A549 (cell line): ENCODE data around the gene HOXD12. TPM values are rescaled to one million over a fixed set of nuclear protein-coding genes. Genes with fewer than 3 reads are reported as not detected.

ENCODE experiments used
- ATAC-seq, 2 experiments: fragments of 200-7000 bp in 1 of 2; fragments of >200 bp in 1 of 2; cut with Nextera tagmentation in 1 of 2; cut with Tn5 transposase in 1 of 2; 3 replicates each; pipeline versions ENCODE4 v1.8.0 to v1.9.1; 2018 to 2020; ENCODE audit warnings: mild to moderate bottlenecking in 1 of 2, moderate library complexity in 1 of 2
- CTCF ChIA-PET: fragments of 300-600 bp; sonication (Branson Sonifier 250); formaldehyde crosslinking; extraction: SDS; loops from one replicate; lab custom pipeline; 2021; ENCODE audit warnings: antibody characterized with exemption, inconsistent platforms; lab: Yijun Ruan, JAX
- POLR2A ChIA-PET: fragments of 350-600 bp; formaldehyde crosslinking; extraction: SDS; loops from one replicate; lab custom pipeline; 2021; ENCODE audit warnings: antibody characterized with exemption, inconsistent platforms; lab: Yijun Ruan, JAX
- DNase-seq, 2 experiments: peaks; one replicate each; pipeline versions ENCODE4 v3.0.0 to v3.0.0-alpha.2; 2011 to 2016; ENCODE audit warnings: low read depth in 1 of 2, low spot score in 1 of 2
- FAIRE-seq: peaks from 2 replicates; lab custom pipeline; 2011; peaks lifted over from hg19 to GRCh38; lab: Jason Lieb, UNC
- H3K27ac ChIP-seq, 2 experiments: fragments of >200 bp; sonication (Bioruptor Twin); formaldehyde crosslinking; 3 replicates each; pipeline ENCODE4 v1.5.1; 2016 to 2017
- H3K4me1 ChIP-seq: fragments of >200 bp; sonication (Bioruptor Twin); formaldehyde crosslinking; 3 replicates; pipeline ENCODE4 v1.6.1; 2016
- H3K4me2 ChIP-seq: fragments of >200 bp; sonication (Bioruptor Twin); formaldehyde crosslinking; 3 replicates; pipeline ENCODE4 v1.6.1; 2016
- H3K4me3 ChIP-seq: fragments of >200 bp; sonication (Bioruptor Twin); formaldehyde crosslinking; 3 replicates; pipeline ENCODE4 v1.5.1; 2016
- H3K9me3 ChIP-seq: fragments of >200 bp; sonication (Bioruptor Twin); formaldehyde crosslinking; 3 replicates; pipeline ENCODE4 v1.6.1; 2016
- BHLHE40 ChIP-seq: IDR thresholded peaks from 2 replicates; pipeline ENCODE4 v1.6.1; 2012; ENCODE audit warnings: low read depth, low read length, inconsistent platforms
- CHD2 ChIP-seq: fragments of 150-350 bp; IDR thresholded peaks from 2 replicates; pipeline ENCODE4 v1.6.1; 2014; ENCODE audit warnings: low read length; ENCODE audit not compliant: partially characterized antibody
- ESRRA ChIP-seq: fragments of 150-350 bp; IDR thresholded peaks from 2 replicates; pipeline ENCODE4 v1.6.1; 2014; ENCODE audit warnings: mild to moderate bottlenecking, low read length, borderline replicate concordance
- FOXS1 ChIP-seq: fragments of 250-450 bp; sonication (Bioruptor Pico); IDR thresholded peaks from 2 replicates; pipeline ENCODE4 v1.5.0; 2020; ENCODE audit warnings: mild to moderate bottlenecking, moderate library complexity
- HDAC2 ChIP-seq: fragments of 200-600 bp; sonication (generic); IDR thresholded peaks from 2 replicates; pipeline ENCODE4 v1.6.1; 2016
- HEYL ChIP-seq: fragments of 250-450 bp; sonication (Bioruptor Pico); IDR thresholded peaks from 2 replicates; pipeline ENCODE4 v1.8.0; 2021; ENCODE audit warnings: mild to moderate bottlenecking, moderate library complexity
- HOXB13 ChIP-seq: fragments of 250-450 bp; sonication (Bioruptor Pico); IDR thresholded peaks from 2 replicates; pipeline ENCODE4 v1.5.0; 2020; ENCODE audit warnings: low read depth, mild to moderate bottlenecking, moderate library complexity
- HOXB5 ChIP-seq: fragments of 250-450 bp; sonication (Bioruptor Pico); IDR thresholded peaks from 2 replicates; pipeline ENCODE4 v1.5.0; 2020; ENCODE audit warnings: mild to moderate bottlenecking, moderate library complexity
- NR3C1 ChIP-seq: fragments of >200 bp; sonication (Bioruptor Twin); formaldehyde crosslinking; IDR thresholded peaks from 3 replicates; pipeline ENCODE4 v1.6.1; 2017
- RFX5 ChIP-seq: fragments of 450-650 bp; IDR thresholded peaks from 2 replicates; pipeline ENCODE4 v1.7.1; 2014; ENCODE audit warnings: antibody characterized with exemption, mild to moderate bottlenecking, moderate library complexity
- RNF2 ChIP-seq: fragments of 200-600 bp; sonication (generic); IDR thresholded peaks from 2 replicates; pipeline ENCODE4 v1.6.1; 2016; ENCODE audit warnings: low read depth, mild to moderate bottlenecking, antibody characterized with exemption, moderate library complexity, borderline replicate concordance
- SMC3 ChIP-seq: fragments of >200 bp; sonication (Bioruptor Twin); formaldehyde crosslinking; IDR thresholded peaks from 3 replicates; pipeline ENCODE4 v1.6.1; 2018; ENCODE audit warnings: inconsistent platforms
- TP53 ChIP-seq: fragments of 250-450 bp; sonication (Bioruptor Pico); IDR thresholded peaks from 2 replicates; pipeline ENCODE4 v1.5.0; 2021; ENCODE audit warnings: mild to moderate bottlenecking, moderate library complexity
- ZC3H11A ChIP-seq: fragments of 450-650 bp; IDR thresholded peaks from 2 replicates; pipeline ENCODE4 v1.6.1; 2014; ENCODE audit warnings: antibody characterized with exemption, mild to moderate bottlenecking
- ZFP36 ChIP-seq: fragments of 450-650 bp; IDR thresholded peaks from 2 replicates; pipeline ENCODE4 v1.6.1; 2014; ENCODE audit warnings: borderline replicate concordance; ENCODE audit not compliant: partially characterized antibody
- ZSCAN20 ChIP-seq: fragments of 250-450 bp; sonication (Bioruptor Pico); IDR thresholded peaks from 2 replicates; pipeline ENCODE4 v1.8.0; 2022; ENCODE audit warnings: mild to moderate bottlenecking, moderate library complexity
- WGBS: methylation state at CpG from one replicate; pipeline ENCODE4 v1.1.6; 2017; ENCODE audit errors: missing lambda C conversion rate; 5-methylcytosine and 5-hydroxymethylcytosine counted together
- polyA plus RNA-seq, 4 experiments: library from polyadenylated mRNA; depleted of rRNA in 3 of 4; stranded (reverse); fragments of >200 nt; fragmentation: RNase III in 1 of 4; extraction: RNeasy Plus Mini Kit Qiagen cat#74134 plus additional on column Dnase treatment in 1 of 4; gene quantifications; 2 replicates in 3 of 4; 3 replicates in 1 of 4; pipeline ENCODE4 v1.2.3, GENCODE V29; 2011 to 2017
- TF ChIP-seq, protein P1 (sequence below): fragments of 450-650 bp; IDR thresholded peaks from 2 replicates; pipeline ENCODE4 v1.6.1; 2014; ENCODE audit warnings: antibody characterized with exemption
- TF ChIP-seq, protein P2 (sequence below): fragments of 250-450 bp; sonication (Bioruptor Pico); IDR thresholded peaks from 2 replicates; pipeline ENCODE4 v1.5.0; 2020; ENCODE audit warnings: low read depth, mild to moderate bottlenecking, moderate library complexity
- TF ChIP-seq, protein P3 (sequence below): fragments of 200-600 bp; sonication (generic); IDR thresholded peaks from 2 replicates; pipeline ENCODE4 v1.6.1; 2016; ENCODE audit warnings: antibody characterized with exemption, mild to moderate bottlenecking, moderate library complexity

The HOXD12 gene
- polyA plus RNA-seq, 2 of the 4 experiments (the other 2 are of a cell fraction): not detected

DNA sequence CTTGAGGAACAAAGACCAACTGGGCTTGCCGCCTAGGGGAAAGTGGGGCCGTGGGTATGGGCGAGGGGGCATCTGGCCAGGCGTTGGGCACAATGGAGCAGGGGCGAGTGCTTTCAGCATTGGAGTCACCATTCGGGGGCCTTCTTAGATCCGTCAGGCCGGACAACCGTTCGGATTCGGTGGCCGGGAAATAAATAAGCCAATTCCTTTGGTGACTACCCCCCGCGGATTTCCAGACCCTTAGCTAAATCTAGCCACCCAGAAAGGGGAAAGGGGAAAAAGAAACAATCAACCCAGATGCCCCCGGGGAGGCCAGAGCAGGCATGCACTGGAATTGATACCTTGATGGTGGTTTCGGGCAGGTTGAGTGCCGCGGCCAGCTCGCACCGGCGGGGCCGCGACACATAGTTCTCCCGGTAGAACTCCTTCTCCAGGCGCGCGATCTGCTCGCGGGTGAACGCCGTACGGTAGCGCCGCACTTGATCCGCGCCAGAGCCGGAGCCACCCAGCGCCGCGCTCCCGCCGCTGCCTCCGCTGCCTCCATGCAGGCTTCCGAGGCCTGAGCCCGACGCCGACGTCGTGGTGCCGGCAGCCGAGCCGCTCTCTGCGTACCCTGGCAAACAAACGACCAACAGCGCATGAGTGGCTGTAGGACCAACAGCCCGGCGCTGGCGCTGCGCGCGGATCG lies 17.6 kb upstream of the HOXD12 start:
- H3K27ac ChIP-seq: no peak overlapping the region
- CTCF ChIA-PET: interaction anchor here (3.2 to 5.5 kb wide), 2 partner anchors 15 to 391 kb away, joined by 20 to 57 read pairs; no protein-coding TSS in a partner anchor
- FAIRE-seq: no peak
- no peak for DNase-seq
- POLR2A ChIA-PET: no interaction called here
- peaks cover 10% of the 10 kb centered on the region for H3K9me3 ChIP-seq
- TF ChIP-seq, protein P1, sequence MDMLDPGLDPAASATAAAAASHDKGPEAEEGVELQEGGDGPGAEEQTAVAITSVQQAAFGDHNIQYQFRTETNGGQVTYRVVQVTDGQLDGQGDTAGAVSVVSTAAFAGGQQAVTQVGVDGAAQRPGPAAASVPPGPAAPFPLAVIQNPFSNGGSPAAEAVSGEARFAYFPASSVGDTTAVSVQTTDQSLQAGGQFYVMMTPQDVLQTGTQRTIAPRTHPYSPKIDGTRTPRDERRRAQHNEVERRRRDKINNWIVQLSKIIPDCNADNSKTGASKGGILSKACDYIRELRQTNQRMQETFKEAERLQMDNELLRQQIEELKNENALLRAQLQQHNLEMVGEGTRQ: no peak
- no peak for TF ChIP-seq ZFP36
- TF ChIP-seq CHD2: no peak
- TF ChIP-seq HOXB13: no peak
- no peak for TF ChIP-seq ESRRA
- TF ChIP-seq, protein P2, sequence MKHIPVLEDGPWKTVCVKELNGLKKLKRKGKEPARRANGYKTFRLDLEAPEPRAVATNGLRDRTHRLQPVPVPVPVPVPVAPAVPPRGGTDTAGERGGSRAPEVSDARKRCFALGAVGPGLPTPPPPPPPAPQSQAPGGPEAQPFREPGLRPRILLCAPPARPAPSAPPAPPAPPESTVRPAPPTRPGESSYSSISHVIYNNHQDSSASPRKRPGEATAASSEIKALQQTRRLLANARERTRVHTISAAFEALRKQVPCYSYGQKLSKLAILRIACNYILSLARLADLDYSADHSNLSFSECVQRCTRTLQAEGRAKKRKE (CRISPR knock-in tag): no peak
- no peak for TF ChIP-seq HDAC2
- TF ChIP-seq, protein P3, sequence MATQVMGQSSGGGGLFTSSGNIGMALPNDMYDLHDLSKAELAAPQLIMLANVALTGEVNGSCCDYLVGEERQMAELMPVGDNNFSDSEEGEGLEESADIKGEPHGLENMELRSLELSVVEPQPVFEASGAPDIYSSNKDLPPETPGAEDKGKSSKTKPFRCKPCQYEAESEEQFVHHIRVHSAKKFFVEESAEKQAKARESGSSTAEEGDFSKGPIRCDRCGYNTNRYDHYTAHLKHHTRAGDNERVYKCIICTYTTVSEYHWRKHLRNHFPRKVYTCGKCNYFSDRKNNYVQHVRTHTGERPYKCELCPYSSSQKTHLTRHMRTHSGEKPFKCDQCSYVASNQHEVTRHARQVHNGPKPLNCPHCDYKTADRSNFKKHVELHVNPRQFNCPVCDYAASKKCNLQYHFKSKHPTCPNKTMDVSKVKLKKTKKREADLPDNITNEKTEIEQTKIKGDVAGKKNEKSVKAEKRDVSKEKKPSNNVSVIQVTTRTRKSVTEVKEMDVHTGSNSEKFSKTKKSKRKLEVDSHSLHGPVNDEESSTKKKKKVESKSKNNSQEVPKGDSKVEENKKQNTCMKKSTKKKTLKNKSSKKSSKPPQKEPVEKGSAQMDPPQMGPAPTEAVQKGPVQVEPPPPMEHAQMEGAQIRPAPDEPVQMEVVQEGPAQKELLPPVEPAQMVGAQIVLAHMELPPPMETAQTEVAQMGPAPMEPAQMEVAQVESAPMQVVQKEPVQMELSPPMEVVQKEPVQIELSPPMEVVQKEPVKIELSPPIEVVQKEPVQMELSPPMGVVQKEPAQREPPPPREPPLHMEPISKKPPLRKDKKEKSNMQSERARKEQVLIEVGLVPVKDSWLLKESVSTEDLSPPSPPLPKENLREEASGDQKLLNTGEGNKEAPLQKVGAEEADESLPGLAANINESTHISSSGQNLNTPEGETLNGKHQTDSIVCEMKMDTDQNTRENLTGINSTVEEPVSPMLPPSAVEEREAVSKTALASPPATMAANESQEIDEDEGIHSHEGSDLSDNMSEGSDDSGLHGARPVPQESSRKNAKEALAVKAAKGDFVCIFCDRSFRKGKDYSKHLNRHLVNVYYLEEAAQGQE: no peak
- no peak for TF ChIP-seq ZSCAN20 (CRISPR knock-in tag)
- TF ChIP-seq ZC3H11A: no peak
- TF ChIP-seq RNF2: no peak
- no peak overlapping the region for H3K4me3 ChIP-seq
- WGBS: 84% methylated on average over 53 of the region's 62 CpGs
- no peak overlapping the region for H3K4me2 ChIP-seq
- H3K4me1 ChIP-seq: peaks cover 13% of the 10 kb centered on the region; the same call in 2 of the 3 replicates
- ATAC-seq: no peak

DNA sequence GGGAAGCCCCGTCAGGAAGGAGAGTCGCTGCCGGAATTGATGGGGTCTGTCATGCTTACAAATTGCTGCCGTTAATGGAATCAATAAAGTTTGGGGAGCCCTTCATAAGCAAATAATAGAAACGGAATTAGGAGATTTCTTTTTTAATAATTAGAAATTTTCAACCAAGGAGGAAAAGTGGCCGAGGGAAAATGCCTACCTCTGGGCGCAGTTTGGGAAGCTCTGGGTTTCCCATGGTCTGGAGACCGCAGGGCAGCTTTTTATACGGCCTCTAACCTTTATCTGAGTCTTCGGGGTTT lies 17.1 kb upstream of the HOXD12 start:
- Histone ChIP-seq H3K4me3 (no peak overlapping the region), H3K4me2 (no peak overlapping the region), H3K9me3 (peaks cover 10% of the 10 kb centered on the region), H3K27ac (no peak overlapping the region), H3K4me1 (peaks cover 13% of the 10 kb centered on the region; the same call in 2 of the 3 replicates)
- ChIA-PET CTCF (interaction anchor here (5.5 kb wide), 1 partner anchor 15 kb away, joined by 57 read pairs; no protein-coding TSS in a partner anchor), POLR2A (no interaction called here)
- 69% methylated on average over 10 of the region's 10 CpGs for WGBS
- no peak for DNase-seq
- ATAC-seq: no peak
- no peak for FAIRE-seq
- TF ChIP-seq FOXS1 (CRISPR knock-in tag): no peak
- TF ChIP-seq HOXB5 (CRISPR knock-in tag): no peak
- no peak for TF ChIP-seq SMC3
- no peak for TF ChIP-seq NR3C1
- no peak for TF ChIP-seq TP53
- TF ChIP-seq BHLHE40: no peak
- no peak for TF ChIP-seq HEYL (CRISPR knock-in tag)
- no peak for TF ChIP-seq ZFP36
- no peak for TF ChIP-seq RFX5
